HG03196 (cell line): ENCODE data around the gene FOCAD.

Experiments
- ATAC-seq: cut with Tn5 transposase; IDR thresholded peaks from one replicate; pipeline ENCODE4 v1.9.1; 2021; ENCODE audit not compliant: unreplicated experiment

FOCAD gene

GRCh38 chr9:20865347-20865746 lies 181.3 kb downstream of the FOCAD start:
- ATAC-seq = no peak

GRCh38 chr9:20870115-20870514 lies 186.1 kb downstream of the FOCAD start:
- ATAC-seq = no peak

GRCh38 chr9:20872340-20872977 lies 188.4 kb downstream of the FOCAD start:
- no peak for ATAC-seq

DNA sequence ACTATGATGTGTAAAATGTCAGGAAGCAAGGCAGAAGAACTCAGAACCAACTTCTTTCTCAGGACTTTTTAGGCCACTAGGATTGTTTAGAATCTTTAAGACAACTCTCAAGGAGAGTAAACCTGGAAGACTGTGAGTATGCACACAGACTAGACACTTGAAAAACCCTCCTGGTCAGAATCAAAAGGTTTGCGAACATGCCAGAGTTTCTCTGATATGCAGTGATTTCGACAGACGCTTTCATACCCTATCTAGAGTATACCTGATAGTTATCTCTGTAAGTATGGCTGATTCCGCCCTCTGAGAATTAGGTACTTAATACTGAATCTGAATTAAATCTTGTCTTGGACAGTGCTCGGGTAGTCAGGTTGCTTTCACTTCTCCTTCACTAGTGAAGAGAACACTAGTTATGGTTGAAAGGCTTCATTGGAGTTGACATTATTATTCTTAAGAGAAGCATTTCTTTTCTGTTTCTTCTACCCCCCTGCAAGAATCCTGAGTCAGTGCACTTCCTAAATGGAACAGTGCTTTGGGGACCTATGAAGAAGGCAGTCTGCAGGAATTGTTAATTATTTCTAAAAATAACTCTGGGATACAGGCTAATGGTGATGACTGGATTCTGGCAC lies 189.3 kb downstream of the FOCAD start:
- ATAC-seq = no peak

- no peak for ATAC-seq
Measured at GRCh38 chr9:20880271-20880670, 196.2 kb downstream of the FOCAD start.

DNA sequence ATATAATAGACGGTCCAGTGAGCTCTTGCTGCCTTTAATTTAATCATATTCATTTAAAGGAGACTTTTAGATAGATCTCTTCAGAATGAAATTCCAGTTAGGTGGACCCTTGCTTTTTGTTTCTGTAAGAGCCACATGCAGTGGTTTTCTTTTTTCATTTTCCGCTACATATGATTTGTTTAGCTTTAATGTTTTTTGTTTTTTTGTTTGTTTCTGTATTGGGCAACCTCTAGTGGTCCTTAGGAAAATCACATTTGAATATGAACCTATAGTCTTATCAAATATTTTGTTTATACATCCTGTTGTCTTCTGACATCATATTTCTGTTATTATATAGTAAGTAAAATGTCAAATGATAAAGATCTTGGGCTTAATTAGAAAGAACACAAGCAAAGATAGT lies 196.6 kb downstream of the FOCAD start:
- ATAC-seq = no peak

DNA sequence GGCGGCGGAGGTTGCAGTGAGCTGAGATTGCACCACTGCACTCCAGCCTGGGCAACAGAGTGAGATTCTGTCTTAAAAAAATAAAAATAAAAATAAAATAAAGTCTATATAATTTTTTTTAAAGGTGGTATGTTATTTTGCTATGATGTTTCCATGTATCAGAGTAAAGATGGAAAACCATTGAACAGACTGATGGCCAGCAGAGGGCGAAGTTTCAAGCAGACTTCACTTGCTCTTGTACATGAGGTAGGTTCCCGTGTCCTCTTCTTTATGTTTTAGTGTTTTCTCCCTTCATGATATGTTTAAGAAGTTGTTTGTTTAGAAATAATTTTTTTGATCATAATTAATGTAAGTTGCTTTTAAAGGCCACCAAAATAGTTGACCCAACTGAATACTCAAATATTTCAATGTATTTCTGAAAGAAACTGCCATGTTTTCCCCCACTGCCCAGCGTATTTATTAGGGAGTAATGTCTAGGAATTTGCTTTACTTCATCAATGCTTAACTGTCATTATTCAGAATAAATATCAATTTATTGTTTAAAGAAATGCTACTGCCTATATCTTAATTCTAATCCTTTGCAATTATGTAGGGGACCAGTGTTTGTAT lies 201.0 kb downstream of the FOCAD start:
- ATAC-seq = no peak

GRCh38 chr9:20898885-20899554 lies 215.0 kb downstream of the FOCAD start:
- no peak for ATAC-seq

DNA sequence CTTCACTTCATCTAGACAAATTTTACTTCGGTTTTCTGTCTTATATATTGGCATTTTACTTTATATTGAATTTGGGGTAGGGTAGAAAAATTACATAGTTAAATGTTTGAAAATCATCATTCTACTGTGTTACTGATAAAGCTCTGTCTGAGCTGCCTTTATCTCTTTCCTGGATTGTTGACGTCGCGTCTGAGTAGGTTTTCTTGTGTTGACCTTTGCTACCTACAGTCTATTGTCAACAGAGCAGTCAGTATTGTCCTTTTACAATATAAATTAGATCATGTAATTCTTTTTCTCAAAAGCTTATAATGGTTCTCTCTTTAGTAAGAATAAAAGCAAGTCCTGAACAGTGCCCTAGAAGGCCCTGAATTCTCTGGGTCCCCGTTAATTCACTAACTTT lies 219.2 kb downstream of the FOCAD start:
- no peak for ATAC-seq

DNA sequence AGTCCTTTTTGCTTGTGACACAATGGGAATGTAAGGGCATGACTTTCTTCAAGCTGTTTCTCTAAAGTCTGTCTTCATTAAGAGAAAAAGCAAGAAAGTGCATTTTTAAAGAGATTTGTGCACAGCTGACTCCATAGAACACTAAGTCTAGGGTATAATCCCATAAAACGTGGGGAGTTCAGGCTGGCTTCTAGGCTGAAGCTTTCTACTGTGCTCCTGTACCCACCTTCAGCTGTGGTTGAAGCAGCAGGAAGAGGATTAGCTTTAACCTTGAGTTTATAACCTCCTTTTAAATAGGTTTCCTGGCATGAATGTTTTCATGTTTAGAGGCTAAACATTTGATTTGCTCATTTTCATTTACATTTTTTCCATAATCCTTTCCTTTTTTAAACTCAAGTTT lies 220.9 kb downstream of the FOCAD start:
- no peak for ATAC-seq

DNA sequence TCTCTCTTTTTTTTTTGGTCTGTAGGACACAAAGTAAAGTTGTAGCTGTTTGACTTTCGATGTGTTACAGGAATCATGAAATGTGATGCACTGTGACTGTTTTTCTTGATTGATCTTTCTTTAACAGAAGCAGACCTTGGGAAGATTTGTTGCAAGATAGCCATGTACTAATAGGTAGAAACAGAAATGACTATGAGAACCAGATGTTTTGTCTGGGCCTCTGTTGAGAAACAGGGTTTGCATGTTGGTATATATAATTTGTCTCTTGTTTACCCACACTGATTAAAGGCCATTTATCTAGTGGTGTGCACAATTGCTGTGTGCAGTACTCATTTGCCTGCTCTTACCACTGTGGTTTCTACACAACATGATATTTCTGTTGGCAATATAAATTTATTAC lies 222.3 kb downstream of the FOCAD start:
- no peak for ATAC-seq

DNA sequence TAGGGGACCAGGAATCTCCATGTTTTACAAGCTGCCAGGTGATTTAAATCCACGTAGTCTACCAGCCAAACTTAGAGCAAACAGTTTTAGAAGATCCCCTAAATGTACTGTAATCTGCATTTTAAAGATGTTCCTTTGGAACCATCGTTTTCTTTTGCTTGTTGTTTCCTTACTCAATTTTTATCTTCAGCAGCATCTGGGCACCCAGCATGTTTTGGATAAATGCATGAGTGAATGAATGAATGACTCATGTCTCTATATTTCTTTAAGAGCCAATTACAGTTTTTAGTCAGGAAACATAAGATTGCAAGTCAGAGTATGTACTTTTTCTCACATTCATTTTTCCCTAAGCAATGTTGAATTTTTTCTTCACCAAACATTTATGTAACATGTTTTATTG lies 224.4 kb downstream of the FOCAD start:
- ATAC-seq = no peak

DNA sequence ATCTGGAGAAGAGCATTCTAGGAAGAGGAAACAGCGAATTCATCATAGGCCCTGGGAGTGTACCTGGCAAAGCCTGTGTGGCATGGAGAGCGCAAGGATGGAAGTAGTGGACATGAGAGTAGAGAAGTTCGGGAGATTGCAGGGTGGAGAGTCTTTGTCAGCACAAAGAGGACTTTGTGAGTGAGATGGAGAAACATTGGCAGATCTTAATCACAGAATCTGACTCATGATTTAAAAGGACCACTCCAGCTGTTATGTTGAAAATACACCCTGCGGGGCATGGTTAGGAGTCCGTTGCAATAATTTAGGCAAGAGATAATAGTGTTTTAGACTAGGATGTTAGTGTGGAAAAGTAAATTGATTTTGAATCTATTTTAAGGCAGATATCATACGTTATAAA lies 230.5 kb downstream of the FOCAD start:
- no peak for ATAC-seq

- ATAC-seq = no peak
Measured at GRCh38 chr9:20921362-20921761, 237.3 kb downstream of the FOCAD start.

- no peak for ATAC-seq
Measured at GRCh38 chr9:20925256-20926045, 241.4 kb downstream of the FOCAD start.

- no peak for ATAC-seq
Measured at GRCh38 chr9:20929276-20929675, 245.2 kb downstream of the FOCAD start.

DNA sequence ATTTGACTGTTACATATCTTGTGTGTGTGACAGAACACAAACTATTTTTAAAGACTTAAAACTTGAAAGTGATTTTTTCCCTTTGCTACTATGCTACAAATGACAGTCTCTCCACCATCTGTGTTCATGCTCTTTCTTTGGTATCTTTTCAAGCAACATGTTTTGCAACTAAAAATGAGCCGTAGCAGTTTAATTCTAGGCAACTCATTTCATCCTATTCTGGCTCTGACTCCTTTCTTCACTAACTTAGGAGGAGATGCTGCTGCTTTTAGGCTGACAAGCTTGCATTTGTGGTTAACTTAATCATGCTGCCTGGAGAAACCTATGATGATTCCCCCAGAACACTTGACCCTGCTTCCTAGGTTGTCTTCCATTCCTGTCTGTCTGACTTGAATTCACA lies 246.8 kb downstream of the FOCAD start:
- no peak for ATAC-seq

DNA sequence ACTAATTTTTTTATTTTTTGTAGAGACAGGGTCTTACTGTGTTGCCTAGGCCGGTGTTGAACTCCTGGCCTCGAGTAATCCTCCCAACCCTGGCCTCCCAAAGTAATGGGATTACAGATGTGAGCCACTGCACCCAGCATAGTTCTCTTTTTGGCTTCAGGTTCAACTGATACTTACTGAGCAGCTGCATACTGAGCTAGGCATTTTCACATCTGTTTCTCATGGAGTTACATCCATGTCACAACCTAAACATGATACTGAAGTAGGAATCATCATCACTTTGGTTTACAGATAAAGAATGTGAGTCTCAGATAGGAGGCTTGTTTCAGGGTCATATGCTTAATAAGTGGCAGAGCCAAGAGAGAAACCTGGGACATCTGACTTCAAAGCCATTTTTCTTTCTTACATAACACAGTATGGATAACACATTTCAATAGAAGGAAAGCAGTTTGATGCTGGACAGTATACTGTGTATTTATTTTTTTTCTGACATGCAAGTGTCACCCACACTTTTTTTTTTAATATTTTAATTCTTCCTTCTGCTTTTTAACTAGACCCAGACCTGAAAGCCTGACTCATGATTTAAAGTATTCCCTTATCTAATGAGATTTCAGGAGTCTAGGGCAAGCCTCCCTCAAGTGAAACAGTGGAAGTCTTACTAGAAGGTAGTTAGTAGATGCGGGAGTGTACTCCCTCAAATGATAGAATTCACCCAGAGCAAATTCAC lies 256.6 kb downstream of the FOCAD start:
- ATAC-seq = peak; percentile 29

- ATAC-seq = peak; percentile 97
Measured at GRCh38 chr9:20941174-20941690, 257.2 kb downstream of the FOCAD start.

- no peak for ATAC-seq
Measured at GRCh38 chr9:20944507-20944906, 260.4 kb downstream of the FOCAD start.
